ENCODE data around the gene UXS1. TPM values are rescaled to one million over a fixed set of nuclear protein-coding genes. Genes with fewer than 3 reads are reported as not detected.
A peak's percentile ranks its signal among the peaks of the same experiment; 100 is the strongest.

The UXS1 gene
- total RNA-seq, 4 donors from 2014 or later = 16.7 to 46.2 (median 34.9) TPM

DNA sequence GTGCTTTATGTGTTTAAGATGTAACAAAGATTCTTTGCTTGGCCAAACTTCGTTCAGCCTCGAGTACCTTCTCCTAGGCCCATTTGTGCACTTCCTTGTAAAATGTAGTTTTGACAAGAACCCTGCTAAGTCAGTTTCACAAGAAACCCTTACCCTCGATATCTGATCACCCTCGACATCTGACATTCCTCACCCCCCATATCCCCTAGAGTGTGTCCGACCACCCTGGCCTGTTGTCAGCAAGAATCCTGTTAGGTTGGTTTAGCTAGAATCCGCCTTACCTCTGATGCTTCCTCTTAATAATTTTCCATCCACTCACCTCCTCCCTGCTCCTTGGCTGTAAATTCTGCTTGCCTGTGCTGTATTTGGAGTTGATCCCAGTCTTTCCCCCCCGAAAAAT, 85.3 kb downstream of the UXS1 start:
- 79 to 83% methylated on average over 7 of the region's 7 CpGs for WGBS, 2 donors
- intact Hi-C loops (cut with DNase I; ENCODE audit: low total_unique reads) = loop anchor here (10.0 kb wide), 1 partner anchor 356 kb away; the partner anchor contains the start of gene RGPD3
- peak in 1 of 2 donors; percentile 58 for DNase-seq (ENCODE audit: low spot score in 2 of 2)
- no peak overlapping the region for H3K4me3 ChIP-seq (ENCODE audit: low read depth, poor library complexity, severe bottlenecking)
- TF ChIP-seq POLR2A (IDR thresholded peaks at IDR 0.05) = no peak
- TF ChIP-seq CTCF (IDR thresholded peaks at IDR 0.05) = no peak

- H3K4me3 ChIP-seq (ENCODE audit: low read depth, poor library complexity, severe bottlenecking) = no peak overlapping the region
- intact Hi-C loops (cut with DNase I; ENCODE audit: low total_unique reads) = loop anchor here (10.0 kb wide), 1 partner anchor 356 kb away; the partner anchor contains the start of gene RGPD3
- DNase-seq (ENCODE audit: low spot score in 2 of 2) = peak in 1 of 2 donors; percentile 81
- WGBS, 2 donors = 69 to 70% methylated on average over 6 of the region's 6 CpGs
- no peak for TF ChIP-seq POLR2A (IDR thresholded peaks at IDR 0.05)
- no peak for TF ChIP-seq CTCF (IDR thresholded peaks at IDR 0.05)
These were observed 85.8 kb downstream of the UXS1 start for GRCh38 chr2:106108351-106108750.

DNA sequence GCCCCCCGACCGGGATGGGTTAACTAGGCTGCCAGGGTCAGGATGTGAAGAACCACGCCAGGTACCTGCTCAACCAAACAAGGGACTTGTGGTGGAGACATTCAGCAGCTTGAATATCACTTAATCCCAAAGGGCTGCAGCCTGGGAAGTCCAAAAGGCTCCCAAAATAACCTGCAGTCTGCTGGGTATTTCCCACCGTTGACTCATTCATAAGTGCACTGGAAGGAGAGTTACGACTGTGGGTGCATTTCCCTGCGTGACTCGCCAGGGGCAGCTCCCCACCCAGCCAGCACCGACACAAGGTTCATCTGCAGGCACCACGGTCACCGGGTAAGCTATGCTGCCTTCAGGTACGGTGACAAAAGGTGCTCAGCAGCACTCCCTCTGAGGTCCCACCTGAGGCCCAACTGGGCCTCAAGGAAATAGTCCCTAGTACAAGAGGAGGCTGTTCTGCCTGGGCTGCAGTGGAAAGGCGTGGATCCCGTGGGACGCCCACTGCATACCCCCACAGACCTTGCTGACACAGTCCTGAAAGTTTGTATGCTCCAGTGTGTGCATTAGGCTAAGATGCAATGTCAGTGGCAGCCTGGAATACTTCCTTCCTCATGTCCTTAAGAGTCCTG, 86.5 kb downstream of the UXS1 start:
- intact Hi-C loops (cut with DNase I; ENCODE audit: low total_unique reads) = loop anchor here (10.0 kb wide), 1 partner anchor 357 kb away; the partner anchor contains the start of gene RGPD3
- TF ChIP-seq CTCF (IDR thresholded peaks at IDR 0.05) (no peak), POLR2A (IDR thresholded peaks at IDR 0.05) (no peak)
- H3K4me3 ChIP-seq (ENCODE audit: low read depth, poor library complexity, severe bottlenecking) = no peak overlapping the region
- 57 to 58% methylated on average over 14 of the region's 14 CpGs for WGBS, 2 donors
- peak in 1 of 2 donors; percentile 69 for DNase-seq (ENCODE audit: low spot score in 2 of 2)

DNA sequence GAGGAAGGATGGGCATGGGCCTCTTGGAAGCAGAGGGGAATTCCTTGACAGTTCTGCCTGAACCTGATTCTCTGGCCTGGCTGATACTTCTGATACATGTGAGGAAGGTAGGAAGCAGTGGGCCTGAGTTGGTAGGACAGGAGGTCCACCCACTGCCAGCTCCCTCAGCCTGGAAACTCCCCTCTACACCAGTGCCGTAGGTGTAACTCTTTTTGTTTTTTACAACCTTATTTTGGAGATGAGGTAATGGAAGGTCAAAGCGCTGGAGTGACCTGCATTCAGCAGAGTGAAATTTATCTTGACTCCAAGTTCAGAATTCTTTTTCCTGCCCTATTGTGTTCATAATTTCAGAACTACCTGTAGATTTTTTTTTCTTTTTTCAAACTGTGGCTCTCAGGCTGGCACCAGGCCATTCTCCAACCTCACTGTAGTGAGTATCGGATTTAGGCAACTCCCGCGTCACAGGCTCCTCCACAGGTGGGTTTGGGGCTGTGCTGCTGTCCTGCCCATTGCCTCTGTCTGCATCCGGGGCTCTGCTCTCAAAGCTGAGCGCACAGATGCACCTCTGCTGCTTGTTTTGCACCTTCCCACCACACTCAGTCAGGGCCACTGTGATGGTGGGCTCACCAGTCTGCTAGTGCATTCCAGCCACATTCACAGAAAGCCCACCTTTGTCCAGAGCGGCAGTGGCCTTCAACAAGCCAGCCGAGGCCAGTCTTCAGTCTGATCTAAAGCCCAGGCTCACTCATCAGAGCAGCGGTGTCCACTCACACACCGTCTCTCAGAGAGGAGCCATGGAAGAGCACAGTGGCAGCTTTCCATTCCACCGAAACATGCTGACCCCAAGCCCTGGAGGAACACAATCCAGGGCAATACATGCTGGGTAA, 87.2 kb downstream of the UXS1 start:
- no peak for TF ChIP-seq POLR2A (IDR thresholded peaks at IDR 0.05)
- TF ChIP-seq CTCF (IDR thresholded peaks at IDR 0.05) = no peak
- peak in 1 of 2 donors; percentile 82 for DNase-seq (ENCODE audit: low spot score in 2 of 2)
- intact Hi-C loops (cut with DNase I; ENCODE audit: low total_unique reads) = loop anchor here (10.0 kb wide), 1 partner anchor 358 kb away; the partner anchor contains the start of gene RGPD3
- WGBS, 2 donors = 78 to 82% methylated on average over 11 to 12 of the region's 12 CpGs
- H3K4me3 ChIP-seq (ENCODE audit: low read depth, poor library complexity, severe bottlenecking) = no peak overlapping the region

DNA sequence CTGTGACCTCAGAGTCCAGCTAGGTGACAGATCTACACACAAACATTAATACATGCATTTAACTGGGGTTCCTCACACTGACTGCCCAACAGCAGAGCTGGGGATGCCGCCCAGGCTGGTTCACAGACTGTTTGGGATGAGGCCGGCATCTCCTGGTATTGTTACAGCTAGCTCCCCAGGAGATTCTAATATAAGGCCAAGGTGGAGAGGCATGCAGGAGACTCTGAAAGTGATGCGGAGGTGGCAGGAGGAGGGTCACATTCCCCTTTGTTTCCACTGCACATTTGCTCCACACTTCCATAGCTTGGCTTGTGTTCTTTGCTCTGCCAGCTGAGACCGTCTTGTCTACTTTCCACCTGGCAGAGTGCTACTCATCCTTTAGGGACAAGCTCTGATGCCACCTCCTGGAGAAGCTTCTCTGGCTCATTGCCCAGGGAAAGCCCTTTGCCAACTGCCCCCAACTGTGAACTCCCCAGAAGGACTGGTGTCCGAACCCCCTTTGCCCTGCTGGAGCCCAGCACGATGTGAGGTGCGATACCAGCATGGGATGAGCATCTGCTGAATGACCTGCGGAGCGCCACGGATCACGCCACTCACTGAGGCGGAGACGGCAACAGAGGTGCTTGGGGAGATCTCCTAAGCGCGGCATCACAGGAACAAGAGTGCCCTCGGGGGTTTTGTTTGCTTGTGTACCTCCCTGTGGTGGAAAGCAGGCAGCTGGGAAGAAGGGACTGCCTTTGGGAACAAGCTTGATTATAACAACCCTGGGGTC, 88.8 kb downstream of the UXS1 start:
- intact Hi-C loops (cut with DNase I; ENCODE audit: low total_unique reads) = loop anchor here (10.0 kb wide), 1 partner anchor 359 kb away; the partner anchor contains the start of gene RGPD3
- 77 to 92% methylated on average over 16 of the region's 16 CpGs for WGBS, 2 donors
- no peak for TF ChIP-seq CTCF (IDR thresholded peaks at IDR 0.05)
- DNase-seq (ENCODE audit: low spot score in 2 of 2) = peak in 1 of 2 donors; percentile 80
- no peak overlapping the region for H3K4me3 ChIP-seq (ENCODE audit: low read depth, poor library complexity, severe bottlenecking)
